Neural progenitor cell (in vitro differentiated cells): ENCODE results near the gene FKBP8. TPM values are rescaled to one million over a fixed set of nuclear protein-coding genes. Genes with fewer than 3 reads are reported as not detected.

Experiments
- DNase-seq: peaks from one replicate; pipeline ENCODE4 v3.0.0-alpha.2; 2016; ENCODE audit warnings: low spot score
- H2AFZ ChIP-seq: fragments of 200-600 bp; sonication (generic); replicated peaks from 2 replicates; pipeline ENCODE4 v1.6.1; 2016; ENCODE audit warnings: antibody characterized with exemption
- H3F3A ChIP-seq: fragments of 200-600 bp; sonication (generic); 2 replicates; pipeline ENCODE4 v1.6.1; 2016; ENCODE audit warnings: antibody characterized with exemption, low read depth
- H3K27ac ChIP-seq: fragments of 200-600 bp; sonication (generic); 2 replicates; pipeline ENCODE4 v1.5.1; 2016; ENCODE audit warnings: mild to moderate bottlenecking
- H3K27me3 ChIP-seq: fragments of 200-600 bp; sonication (generic); 2 replicates; pipeline ENCODE4 v1.6.1; 2016; ENCODE audit warnings: mild to moderate bottlenecking, moderate library complexity
- H3K36me3 ChIP-seq: fragments of 200-600 bp; sonication (generic); 2 replicates; pipeline ENCODE4 v1.5.1; 2016
- H3K4me1 ChIP-seq: fragments of 200-600 bp; sonication (generic); 2 replicates; pipeline ENCODE4 v1.6.1; 2016; ENCODE audit warnings: mixed run types
- H3K4me2 ChIP-seq: fragments of 200-600 bp; sonication (generic); 2 replicates; pipeline ENCODE4 v1.6.1; 2016
- H3K4me3 ChIP-seq: fragments of 200-600 bp; sonication (generic); 2 replicates; pipeline ENCODE4 v1.5.1; 2016
- H3K79me2 ChIP-seq: fragments of 200-600 bp; sonication (generic); 2 replicates; pipeline ENCODE4 v1.6.1; 2016; ENCODE audit warnings: low read depth
- H3K9ac ChIP-seq: fragments of 200-600 bp; sonication (generic); 2 replicates; pipeline ENCODE4 v1.6.1; 2016
- H3K9me3 ChIP-seq: fragments of 200-600 bp; sonication (generic); 2 replicates; pipeline ENCODE4 v1.5.1; 2016; ENCODE audit warnings: low read depth
- H4K20me1 ChIP-seq: fragments of 200-600 bp; sonication (generic); 2 replicates; pipeline ENCODE4 v1.6.1; 2016; ENCODE audit warnings: low read depth
- H3K27ac Mint-ChIP-seq: 3 replicates; pipeline ENCODE4 v1.8.0; 2021; ENCODE audit warnings: mixed read lengths
- H3K27me3 Mint-ChIP-seq: 2 replicates; pipeline ENCODE4 v1.8.0; 2022; ENCODE audit warnings: low read depth, mild to moderate bottlenecking, inconsistent platforms, moderate library complexity, mixed read lengths; ENCODE audit not compliant: insufficient read depth
- H3K36me3 Mint-ChIP-seq: 3 replicates; pipeline ENCODE4 v1.8.0; 2021; ENCODE audit warnings: mixed read lengths
- H3K4me1 Mint-ChIP-seq: 3 replicates; pipeline ENCODE4 v1.8.0; 2021; ENCODE audit warnings: mixed read lengths
- H3K4me3 Mint-ChIP-seq: 3 replicates; pipeline ENCODE4 v1.8.0; 2021; ENCODE audit warnings: mild to moderate bottlenecking, moderate library complexity, mixed read lengths
- H3K9me3 Mint-ChIP-seq: 3 replicates; pipeline ENCODE4 v1.8.0; 2020; ENCODE audit warnings: mixed read lengths
- CTCF ChIP-seq: fragments of 200-600 bp; sonication (generic); IDR thresholded peaks from 2 replicates; pipeline ENCODE4 v1.5.1; 2017; ENCODE audit warnings: antibody characterized with exemption, mild to moderate bottlenecking
- EZH2 ChIP-seq: fragments of 200-600 bp; sonication (generic); IDR thresholded peaks from 2 replicates; pipeline ENCODE4 v1.6.1; 2017; ENCODE audit warnings: antibody characterized with exemption, mild to moderate bottlenecking, moderate library complexity
- EZH2phosphoT487 ChIP-seq: fragments of 200-600 bp; sonication (generic); IDR thresholded peaks from 2 replicates; pipeline ENCODE4 v1.6.1; 2017; ENCODE audit warnings: antibody characterized with exemption
- total RNA-seq: library from RNA; depleted of rRNA; stranded (reverse); fragments of >200 nt; gene quantifications from 2 replicates; pipeline ENCODE4 v1.2.3, GENCODE V29; 2015; ENCODE audit warnings: low replicate concordance

Gene FKBP8
- total RNA-seq, 1 donor from 2014 or later: 115 TPM

GRCh38 chr19:18587962-18588610, 44.7 kb upstream of the FKBP8 start:
- peak overlapping the region; percentile 88 for H3K4me3 Mint-ChIP-seq
- peaks cover 20% of the 10 kb centered on the region for H3K4me1 Mint-ChIP-seq
- Histone ChIP-seq H3K79me2 (no peaks in the 10 kb centered on the region), H3K4me3 (peak overlapping the region; percentile 87), H3F3A (peaks cover 42% of the 10 kb centered on the region), H3K4me2 (peak overlapping the region; percentile 87), H3K4me1 (no peaks in the 10 kb centered on the region), H3K9ac (no peak overlapping the region), H2AFZ (peak overlapping the region; percentile 61), H3K36me3 (no peaks in the 10 kb centered on the region), H3K9me3 (no peaks in the 10 kb centered on the region), H4K20me1 (peaks cover 7% of the 10 kb centered on the region), H3K27me3 (no peaks in the 10 kb centered on the region), H3K27ac (no peak overlapping the region)
- H3K27ac Mint-ChIP-seq: peak overlapping the region; percentile 70
- peaks cover 2% of the 10 kb centered on the region for H3K36me3 Mint-ChIP-seq
- H3K9me3 Mint-ChIP-seq: peaks cover 3% of the 10 kb centered on the region
- TF ChIP-seq EZH2: no peak
- TF ChIP-seq EZH2phosphoT487: no peak
- no peak for TF ChIP-seq CTCF
- peaks cover 23% of the 10 kb centered on the region for H3K27me3 Mint-ChIP-seq
- DNase-seq: no peak

- Mint-ChIP-seq H3K27ac (peak overlapping the region; percentile 17), H3K4me1 (peaks cover 20% of the 10 kb centered on the region), H3K36me3 (peaks cover 2% of the 10 kb centered on the region), H3K9me3 (peaks cover 3% of the 10 kb centered on the region), H3K4me3 (peak overlapping the region; percentile 88), H3K27me3 (peaks cover 23% of the 10 kb centered on the region)
- H3K4me2 ChIP-seq: no peak overlapping the region
- H4K20me1 ChIP-seq: peaks cover 7% of the 10 kb centered on the region
- H2AFZ ChIP-seq: no peak overlapping the region
- H3K9ac ChIP-seq: no peak overlapping the region
- peaks cover 39% of the 10 kb centered on the region for H3F3A ChIP-seq
- DNase-seq: no peak
- H3K27me3 ChIP-seq: no peaks in the 10 kb centered on the region
- H3K9me3 ChIP-seq: no peaks in the 10 kb centered on the region
- TF ChIP-seq EZH2 (no peak), CTCF (no peak), EZH2phosphoT487 (no peak)
- no peaks in the 10 kb centered on the region for H3K79me2 ChIP-seq
- no peaks in the 10 kb centered on the region for H3K36me3 ChIP-seq
- H3K4me3 ChIP-seq: no peak overlapping the region
- no peaks in the 10 kb centered on the region for H3K4me1 ChIP-seq
- no peak overlapping the region for H3K27ac ChIP-seq
These were observed 44.2 kb upstream of the FKBP8 start for GRCh38 chr19:18587561-18587960.

- Mint-ChIP-seq H3K36me3 (peaks cover 2% of the 10 kb centered on the region), H3K27me3 (peaks cover 23% of the 10 kb centered on the region), H3K27ac (no peak overlapping the region), H3K4me3 (no peak overlapping the region), H3K9me3 (peaks cover 3% of the 10 kb centered on the region), H3K4me1 (peaks cover 20% of the 10 kb centered on the region)
- Histone ChIP-seq H3K4me3 (no peak overlapping the region), H3K4me2 (no peak overlapping the region), H3K27me3 (no peaks in the 10 kb centered on the region), H3K4me1 (no peaks in the 10 kb centered on the region), H2AFZ (no peak overlapping the region), H3K27ac (no peak overlapping the region), H3K79me2 (no peaks in the 10 kb centered on the region), H3K36me3 (no peaks in the 10 kb centered on the region), H3K9ac (no peak overlapping the region), H3K9me3 (no peaks in the 10 kb centered on the region), H4K20me1 (peaks cover 5% of the 10 kb centered on the region), H3F3A (peaks cover 36% of the 10 kb centered on the region)
- no peak for DNase-seq
- TF ChIP-seq EZH2: no peak
- no peak for TF ChIP-seq EZH2phosphoT487
- TF ChIP-seq CTCF: no peak
These were observed 42.9 kb upstream of the FKBP8 start for GRCh38 chr19:18586306-18586705.
